ENCODE measurements around the gene PTPRA. TPM values are rescaled to one million over a fixed set of nuclear protein-coding genes. Genes with fewer than 3 reads are reported as not detected.

The PTPRA gene
- total and polyA plus RNA-seq, 4 donors: 8.7 to 24.3 (median 15.7) TPM

DNA sequence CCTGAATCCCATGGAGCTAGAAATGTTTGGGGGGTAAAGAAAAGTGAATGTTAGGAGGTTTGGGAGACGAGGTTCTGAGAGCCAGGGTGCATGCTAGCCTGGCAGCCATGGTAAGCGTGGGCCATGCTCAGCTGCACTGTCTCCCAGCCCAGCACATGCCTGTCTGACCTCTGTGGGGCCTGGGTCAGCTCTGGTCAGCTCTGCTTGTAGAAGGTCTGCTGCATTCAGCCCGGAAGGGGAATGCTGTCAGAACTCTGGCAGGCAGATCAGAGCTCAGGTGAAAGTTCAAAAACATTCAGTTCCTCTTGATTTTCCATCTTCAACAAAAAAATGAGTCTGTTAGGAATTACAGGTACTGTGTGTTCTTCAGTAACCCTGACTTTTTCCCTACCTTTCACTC lies 164.4 kb downstream of the PTPRA start:
- WGBS: 43% methylated on average over 3 of the region's 3 CpGs
- no peak for TF ChIP-seq RAD21 (IDR thresholded peaks at IDR 0.05)
- TF ChIP-seq, protein P1, sequence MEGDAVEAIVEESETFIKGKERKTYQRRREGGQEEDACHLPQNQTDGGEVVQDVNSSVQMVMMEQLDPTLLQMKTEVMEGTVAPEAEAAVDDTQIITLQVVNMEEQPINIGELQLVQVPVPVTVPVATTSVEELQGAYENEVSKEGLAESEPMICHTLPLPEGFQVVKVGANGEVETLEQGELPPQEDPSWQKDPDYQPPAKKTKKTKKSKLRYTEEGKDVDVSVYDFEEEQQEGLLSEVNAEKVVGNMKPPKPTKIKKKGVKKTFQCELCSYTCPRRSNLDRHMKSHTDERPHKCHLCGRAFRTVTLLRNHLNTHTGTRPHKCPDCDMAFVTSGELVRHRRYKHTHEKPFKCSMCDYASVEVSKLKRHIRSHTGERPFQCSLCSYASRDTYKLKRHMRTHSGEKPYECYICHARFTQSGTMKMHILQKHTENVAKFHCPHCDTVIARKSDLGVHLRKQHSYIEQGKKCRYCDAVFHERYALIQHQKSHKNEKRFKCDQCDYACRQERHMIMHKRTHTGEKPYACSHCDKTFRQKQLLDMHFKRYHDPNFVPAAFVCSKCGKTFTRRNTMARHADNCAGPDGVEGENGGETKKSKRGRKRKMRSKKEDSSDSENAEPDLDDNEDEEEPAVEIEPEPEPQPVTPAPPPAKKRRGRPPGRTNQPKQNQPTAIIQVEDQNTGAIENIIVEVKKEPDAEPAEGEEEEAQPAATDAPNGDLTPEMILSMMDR (IDR thresholded peaks at IDR 0.05; ENCODE audit: low read depth, low read length, missing input control): no peak
- peak; percentile 34 to 54 for TF ChIP-seq HNF4A (conservative IDR thresholded peaks at IDR 0.05)
- no peak for TF ChIP-seq TAF1 (conservative IDR thresholded peaks at IDR 0.05)
- no peak for TF ChIP-seq FOXA2 (IDR thresholded peaks at IDR 0.05)
- no peak for TF ChIP-seq YY1 (IDR thresholded peaks at IDR 0.05)
- TF ChIP-seq JUND (IDR thresholded peaks at IDR 0.05): no peak
- TF ChIP-seq REST (IDR thresholded peaks at IDR 0.05): no peak
- TF ChIP-seq RXRA (IDR thresholded peaks at IDR 0.05): peak; percentile 60 to 88
- no peak for TF ChIP-seq EGR1 (IDR thresholded peaks at IDR 0.05; ENCODE audit: low read depth in 2 of 2)
- TF ChIP-seq FOXA1 (IDR thresholded peaks at IDR 0.05): no peak
- peak; percentile 74 for TF ChIP-seq SP1 (IDR thresholded peaks at IDR 0.05)
- TF ChIP-seq MAX (IDR thresholded peaks at IDR 0.05): peak; percentile 21
- TF ChIP-seq NR2F2 (IDR thresholded peaks at IDR 0.05): peak; percentile 58
- TF ChIP-seq ZBTB33 (IDR thresholded peaks at IDR 0.05): no peak
- no peak for TF ChIP-seq HNF4G (IDR thresholded peaks at IDR 0.05)
- no peak for TF ChIP-seq GABPA (IDR thresholded peaks at IDR 0.05 in 1 of 2, conservative IDR thresholded peaks at IDR 0.05 in 1 of 2)
- no peak for TF ChIP-seq ATF3 (IDR thresholded peaks at IDR 0.05)
- Histone ChIP-seq H3K36me3 (ENCODE audit: control insufficient read depth in 4 of 4, insufficient read depth in 3 of 4, low read depth in 1 of 4, low read length in 3 of 4) (peaks cover 0 to 25% (median 18%) of the 10 kb centered on the region in 4 donors), H3K27me3 (ENCODE audit: control insufficient read depth in 4 of 4, insufficient read depth in 4 of 4, low read length in 3 of 4) (no peaks in the 10 kb centered on the region), H3K9ac (ENCODE audit: low read depth in 1 of 2, low read length in 2 of 2) (no peak overlapping the region), H3K4me1 (ENCODE audit: control insufficient read depth in 4 of 4, insufficient read depth in 4 of 4, low read length in 3 of 4) (peaks cover 5 to 32% (median 17%) of the 10 kb centered on the region in 4 donors), H3K9me3 (ENCODE audit: control insufficient read depth in 4 of 4, low read length in 3 of 4) (no peaks in the 10 kb centered on the region), H3K27ac (ENCODE audit: low read depth in 1 of 2, low read length in 2 of 2) (peak overlapping the region in 1 of 2 donors; percentile 28), H3K4me3 (ENCODE audit: low read depth in 1 of 3, low read length in 3 of 3) (no peak overlapping the region)
- peak; percentile 54 for DNase-seq (ENCODE audit: low spot score)
